Measurements from ENCODE around the gene OGFOD3. TPM values are rescaled to one million over a fixed set of nuclear protein-coding genes. Genes with fewer than 3 reads are reported as not detected.
"Not testable (repeated sequence)": the region's sequence is repeated elsewhere in the genome, so short reads cannot be mapped to it uniquely, and the experiment has no call there.

The OGFOD3 gene
- total RNA-seq, 2 donors from 2014 or later, result 15.8 to 16.5 TPM

DNA sequence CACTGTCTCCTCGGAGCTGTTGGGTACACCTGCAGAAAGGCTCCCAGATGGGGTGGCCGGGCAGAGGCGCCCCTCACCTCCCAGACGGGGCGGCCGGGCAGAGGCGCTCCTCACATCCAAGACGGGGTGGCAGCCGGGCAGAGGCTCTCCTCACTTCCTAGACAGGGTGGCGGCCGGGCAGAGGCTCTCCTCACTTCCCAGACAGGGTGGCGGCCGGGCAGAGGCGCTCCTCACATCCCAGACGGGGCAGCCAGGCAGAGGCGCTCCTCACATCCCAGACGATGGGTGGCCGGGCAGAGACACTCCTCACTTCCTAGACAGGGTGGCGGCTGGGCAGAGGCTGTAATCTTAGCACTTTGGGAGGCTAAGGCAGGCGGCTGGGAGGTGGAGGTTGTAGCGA, 35.3 kb upstream of the OGFOD3 start:
- not testable (repeated sequence) for H3K36me3 Mint-ChIP-seq (ENCODE audit: low read depth); H3K4me3 Mint-ChIP-seq; H3K27ac Mint-ChIP-seq; H3K27me3 Mint-ChIP-seq; DNase-seq; H3K9me3 ChIP-seq (ENCODE audit: control insufficient read depth, low read length, poor library complexity, severe bottlenecking); ATAC-seq
- H3K4me1 Mint-ChIP-seq, result peaks cover 30% of the 10 kb centered on the region

GRCh38 chr17:82453151-82453550, 34.8 kb upstream of the OGFOD3 start:
- not testable (repeated sequence) for H3K27ac Mint-ChIP-seq; H3K9me3 ChIP-seq (ENCODE audit: control insufficient read depth, low read length, poor library complexity, severe bottlenecking); H3K27me3 Mint-ChIP-seq; H3K36me3 Mint-ChIP-seq (ENCODE audit: low read depth); H3K4me3 Mint-ChIP-seq; DNase-seq; ATAC-seq
- H3K4me1 Mint-ChIP-seq, result peaks cover 30% of the 10 kb centered on the region

DNA sequence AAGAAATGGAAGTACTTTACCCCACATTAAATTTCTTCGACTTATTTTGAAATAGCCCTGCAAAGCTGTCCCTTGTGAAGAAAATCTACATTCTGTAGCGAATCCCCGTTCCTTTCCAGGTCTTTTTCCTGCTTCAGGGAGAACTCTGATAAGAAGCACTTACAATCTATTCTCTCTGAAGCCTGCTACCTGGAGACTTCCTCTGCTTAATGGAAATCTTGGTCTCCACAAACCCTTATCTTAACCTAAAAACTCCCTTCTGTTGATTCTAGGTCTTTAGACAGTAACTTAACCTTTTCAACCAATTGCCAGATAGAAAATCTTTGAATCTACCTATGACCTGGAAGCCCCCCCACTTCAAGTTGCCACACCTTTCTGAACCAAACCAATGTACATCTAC, 33.8 kb upstream of the OGFOD3 start:
- H3K4me3 Mint-ChIP-seq, result peak overlapping the region; percentile 50
- no peaks in the 10 kb centered on the region for H3K9me3 ChIP-seq (ENCODE audit: control insufficient read depth, low read length, poor library complexity, severe bottlenecking)
- no peak for DNase-seq
- no peak for ATAC-seq
- peaks cover 29% of the 10 kb centered on the region for H3K4me1 Mint-ChIP-seq
- H3K27me3 Mint-ChIP-seq, result no peaks in the 10 kb centered on the region
- peak overlapping the region; percentile 96 for H3K27ac Mint-ChIP-seq
- H3K36me3 Mint-ChIP-seq (ENCODE audit: low read depth), result peaks cover 2% of the 10 kb centered on the region

DNA sequence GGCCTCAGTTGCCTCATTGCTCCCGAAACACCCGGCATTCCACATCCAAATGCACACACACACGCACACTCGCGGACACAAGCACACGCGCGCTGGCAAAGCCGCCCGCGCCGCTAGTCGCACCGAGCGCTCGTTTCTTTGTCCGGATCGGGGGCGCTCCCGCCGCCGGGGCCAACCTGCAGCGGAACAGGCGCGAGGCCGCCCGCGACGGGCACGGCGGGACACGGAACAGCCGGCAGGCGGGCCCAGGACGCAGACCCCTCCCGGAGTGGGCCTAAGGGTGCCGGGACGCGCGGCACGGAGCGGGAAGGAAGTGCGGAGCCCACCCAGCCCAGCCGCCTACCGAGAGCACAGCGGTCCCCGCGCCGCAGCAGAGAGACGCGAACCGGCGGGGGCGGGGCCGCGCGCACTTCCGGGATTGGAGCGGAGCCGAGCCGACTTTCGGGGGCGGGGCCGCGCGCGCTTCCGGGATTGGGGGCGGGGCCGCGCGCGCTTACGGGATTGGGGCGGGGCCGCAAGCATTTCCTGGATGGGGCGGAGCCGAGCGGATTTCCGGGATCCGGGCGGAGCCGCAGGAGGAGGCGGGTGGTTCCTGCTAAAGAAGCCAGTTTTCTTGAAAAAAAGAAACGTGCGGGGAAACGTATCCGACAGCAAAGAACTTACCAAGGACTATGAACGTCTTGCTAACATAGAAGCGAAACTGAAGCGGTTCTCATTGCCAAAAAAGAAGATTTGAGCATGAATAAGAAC, 32.1 kb upstream of the OGFOD3 start, which contains the start of gene CYBC1:
Gene CYBC1 (minus strand): TSS at position 396 of the 750 bp plus-strand sequence. CDS start 1,498 bp downstream, outside the sequence.
- Mint-ChIP-seq H3K4me1 (peaks cover 26% of the 10 kb centered on the region), H3K27ac (peak within 1 kb of the TSS; percentile 96), H3K4me3 (peak within 1 kb of the TSS; percentile 95), H3K27me3 (no peaks in the 10 kb centered on the region), H3K36me3 (ENCODE audit: low read depth) (peaks cover 2% of the 10 kb centered on the region)
- peak; percentile 90 to 98 (median 95) for DNase-seq
- peak; percentile 77 for ATAC-seq
- H3K9me3 ChIP-seq (ENCODE audit: control insufficient read depth, low read length, poor library complexity, severe bottlenecking), result no peaks in the 10 kb centered on the region

DNA sequence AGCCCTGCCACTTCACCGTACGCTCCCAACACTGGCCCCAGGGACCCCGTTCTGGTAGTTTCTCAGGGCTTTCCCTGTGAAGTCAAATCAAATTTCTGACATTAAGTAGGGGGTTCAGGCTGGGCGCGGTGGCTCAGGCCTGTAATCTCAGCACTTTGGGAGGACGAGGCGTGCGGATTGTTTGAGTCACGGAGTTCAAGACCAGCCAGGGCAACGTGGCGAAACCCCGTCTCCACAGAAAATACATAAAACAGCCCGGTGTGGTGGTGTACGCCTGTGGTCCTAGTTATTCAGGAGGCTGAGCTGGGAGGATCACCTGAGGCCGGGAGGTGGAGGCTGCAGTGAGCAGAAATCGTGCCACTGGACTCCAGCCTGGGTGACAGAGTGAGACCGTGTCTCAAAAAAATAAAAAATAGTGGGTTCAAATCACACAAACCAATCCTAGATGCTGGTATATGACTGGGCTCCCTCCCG, 31.5 kb upstream of the OGFOD3 start:
- Mint-ChIP-seq H3K27ac (peak overlapping the region; percentile 96), H3K4me1 (peaks cover 26% of the 10 kb centered on the region), H3K4me3 (peak overlapping the region; percentile 95), H3K36me3 (ENCODE audit: low read depth) (peaks cover 2% of the 10 kb centered on the region), H3K27me3 (no peaks in the 10 kb centered on the region)
- ATAC-seq, result peak; percentile 14
- no peaks in the 10 kb centered on the region for H3K9me3 ChIP-seq (ENCODE audit: control insufficient read depth, low read length, poor library complexity, severe bottlenecking)
- peak in 1 of 3 donors; percentile 21 for DNase-seq

DNA sequence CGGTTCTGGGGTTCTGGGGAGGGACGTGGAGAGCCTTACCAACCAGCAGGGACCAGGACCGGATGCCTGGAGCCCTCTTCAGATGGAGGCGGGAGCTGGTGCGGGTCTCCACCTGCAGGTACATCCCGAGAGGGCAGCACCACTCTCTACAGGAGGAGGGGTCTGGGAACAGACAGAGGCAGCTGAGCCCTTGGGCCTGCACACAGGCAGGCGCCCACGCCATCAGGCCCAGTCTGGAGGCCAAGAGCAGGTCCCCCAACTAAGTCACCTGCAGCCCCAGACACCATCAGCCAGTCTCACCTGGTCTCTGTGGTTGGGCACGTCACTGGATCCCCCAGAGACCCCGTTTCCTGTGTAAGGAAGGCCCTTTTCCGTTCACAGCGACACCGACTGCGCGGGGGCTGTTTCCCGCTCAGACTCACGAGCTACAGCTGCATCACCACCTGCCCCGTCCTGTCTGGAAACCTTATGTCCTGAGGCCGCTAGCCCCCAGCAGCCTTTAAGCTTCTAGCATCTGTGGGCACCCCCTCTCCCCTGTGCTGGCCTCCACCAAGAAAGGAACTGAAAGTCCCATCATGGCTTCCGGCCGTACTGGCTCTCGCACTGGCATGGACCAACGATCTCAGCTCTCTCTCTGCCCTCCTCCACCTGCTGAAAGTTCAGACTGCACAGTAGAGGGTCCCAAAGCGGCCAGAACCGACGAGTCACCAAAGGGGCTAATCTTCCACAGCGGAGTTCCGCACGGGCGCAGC, 30.9 kb upstream of the OGFOD3 start:
- no peaks in the 10 kb centered on the region for H3K9me3 ChIP-seq (ENCODE audit: control insufficient read depth, low read length, poor library complexity, severe bottlenecking)
- peak overlapping the region; percentile 95 for H3K4me3 Mint-ChIP-seq
- H3K36me3 Mint-ChIP-seq (ENCODE audit: low read depth), result peaks cover 2% of the 10 kb centered on the region
- peaks cover 26% of the 10 kb centered on the region for H3K4me1 Mint-ChIP-seq
- DNase-seq (peak; percentile 41 to 63 (median 42)), ATAC-seq (peak; percentile 59)
- H3K27ac Mint-ChIP-seq, result peak overlapping the region; percentile 96
- H3K27me3 Mint-ChIP-seq, result no peaks in the 10 kb centered on the region

GRCh38 chr17:82447876-82448275, 29.5 kb upstream of the OGFOD3 start:
- H3K27ac Mint-ChIP-seq, result peak overlapping the region; percentile 83
- H3K4me3 Mint-ChIP-seq, result no peak overlapping the region
- H3K9me3 ChIP-seq (ENCODE audit: control insufficient read depth, low read length, poor library complexity, severe bottlenecking), result no peaks in the 10 kb centered on the region
- DNase-seq (no peak), ATAC-seq (no peak)
- H3K4me1 Mint-ChIP-seq, result peaks cover 24% of the 10 kb centered on the region
- H3K27me3 Mint-ChIP-seq, result no peaks in the 10 kb centered on the region
- H3K36me3 Mint-ChIP-seq (ENCODE audit: low read depth), result peaks cover 2% of the 10 kb centered on the region

DNA sequence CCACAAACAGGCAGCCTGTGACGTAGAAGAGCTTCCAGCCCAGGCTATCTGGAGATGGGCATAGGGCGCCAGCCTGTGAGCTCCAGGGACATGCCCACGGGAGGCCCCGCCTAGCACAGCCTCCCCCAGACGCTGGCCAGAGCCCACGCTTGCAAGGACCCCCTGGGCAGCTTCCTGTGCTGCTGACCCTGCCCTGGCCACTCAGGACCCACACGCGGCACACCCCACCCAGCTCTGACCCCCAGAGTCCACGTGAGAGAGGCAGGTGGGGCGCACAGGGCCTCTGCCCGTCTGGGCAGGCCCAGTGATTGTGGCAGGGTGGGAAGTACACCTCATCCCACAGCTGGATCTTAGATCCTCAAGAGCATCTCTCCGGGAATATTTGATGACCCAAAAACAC, 28.3 kb upstream of the OGFOD3 start:
- Mint-ChIP-seq H3K4me1 (peaks cover 21% of the 10 kb centered on the region), H3K27me3 (no peaks in the 10 kb centered on the region), H3K27ac (peak overlapping the region; percentile 83), H3K4me3 (no peak overlapping the region), H3K36me3 (ENCODE audit: low read depth) (peaks cover 2% of the 10 kb centered on the region)
- H3K9me3 ChIP-seq (ENCODE audit: control insufficient read depth, low read length, poor library complexity, severe bottlenecking), result no peaks in the 10 kb centered on the region
- ATAC-seq, result no peak
- DNase-seq, result no peak

GRCh38 chr17:82446124-82446523, 27.7 kb upstream of the OGFOD3 start:
- Mint-ChIP-seq H3K4me1 (peaks cover 16% of the 10 kb centered on the region), H3K4me3 (no peak overlapping the region), H3K27me3 (no peaks in the 10 kb centered on the region), H3K27ac (peak overlapping the region; percentile 62), H3K36me3 (ENCODE audit: low read depth) (peaks cover 2% of the 10 kb centered on the region)
- H3K9me3 ChIP-seq (ENCODE audit: control insufficient read depth, low read length, poor library complexity, severe bottlenecking), result no peaks in the 10 kb centered on the region
- DNase-seq (no peak), ATAC-seq (no peak)

GRCh38 chr17:82445542-82445941, 27.2 kb upstream of the OGFOD3 start:
- no peaks in the 10 kb centered on the region for H3K9me3 ChIP-seq (ENCODE audit: control insufficient read depth, low read length, poor library complexity, severe bottlenecking)
- DNase-seq (no peak), ATAC-seq (no peak)
- Mint-ChIP-seq H3K27ac (peak overlapping the region; percentile 62), H3K4me1 (peaks cover 13% of the 10 kb centered on the region), H3K4me3 (no peak overlapping the region), H3K36me3 (ENCODE audit: low read depth) (peaks cover 2% of the 10 kb centered on the region), H3K27me3 (no peaks in the 10 kb centered on the region)

DNA sequence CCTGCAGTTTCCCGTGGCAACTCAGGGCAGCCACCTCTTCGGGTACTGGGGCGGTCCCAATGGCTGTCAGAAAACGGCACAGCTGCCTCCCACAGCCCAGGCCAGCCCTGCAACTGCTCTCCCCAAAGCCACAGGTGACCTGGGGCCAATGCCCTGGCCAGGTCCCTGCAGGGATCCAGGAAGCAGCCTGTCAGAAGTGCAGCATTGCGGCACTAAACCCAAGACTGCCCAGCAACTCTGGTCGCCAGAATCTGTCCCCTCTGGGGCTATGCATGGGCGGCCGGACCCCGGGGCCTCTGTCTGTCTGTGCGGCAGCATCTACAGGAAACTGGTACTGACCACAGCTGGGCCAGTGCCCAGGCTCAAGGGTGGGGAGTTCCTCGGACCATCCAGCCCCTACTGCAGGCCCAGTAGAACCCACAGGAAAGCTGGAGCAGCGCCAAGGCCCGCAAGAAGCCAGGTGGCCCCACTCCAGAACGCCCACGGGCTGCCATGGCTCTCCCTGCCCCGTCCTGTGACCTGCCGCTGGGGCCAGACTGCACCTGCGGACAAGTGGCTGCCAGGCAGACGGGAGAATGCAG, 26.6 kb upstream of the OGFOD3 start:
- H3K36me3 Mint-ChIP-seq (ENCODE audit: low read depth), result peaks cover 2% of the 10 kb centered on the region
- no peak for DNase-seq
- ATAC-seq, result no peak

GRCh38 chr17:82444284-82444893, 26.0 kb upstream of the OGFOD3 start:
- Mint-ChIP-seq H3K4me3 (no peak overlapping the region), H3K27ac (no peak overlapping the region), H3K36me3 (ENCODE audit: low read depth) (no peaks in the 10 kb centered on the region), H3K27me3 (no peaks in the 10 kb centered on the region), H3K4me1 (peaks cover 7% of the 10 kb centered on the region)
- ATAC-seq (no peak), DNase-seq (no peak)
- H3K9me3 ChIP-seq (ENCODE audit: control insufficient read depth, low read length, poor library complexity, severe bottlenecking), result no peaks in the 10 kb centered on the region

More for the DNA sequence above, 26.6 kb upstream of the OGFOD3 start:
- H3K4me1 Mint-ChIP-seq, result peaks cover 13% of the 10 kb centered on the region
- no peak overlapping the region for H3K4me3 Mint-ChIP-seq
- no peaks in the 10 kb centered on the region for H3K9me3 ChIP-seq (ENCODE audit: control insufficient read depth, low read length, poor library complexity, severe bottlenecking)
- no peaks in the 10 kb centered on the region for H3K27me3 Mint-ChIP-seq
- no peak overlapping the region for H3K27ac Mint-ChIP-seq
